ENCODE measurements around the gene TRIOBP. TPM values are rescaled to one million over a fixed set of nuclear protein-coding genes. Genes with fewer than 3 reads are reported as not detected.

Gene TRIOBP
- total and polyA plus RNA-seq, 2 of the 13 experiments (the other 11 are each of a cell fraction or from before 2014, with no cell fraction given) = 6.1 to 15.4 TPM

- TF ChIP-seq JARID2 (CRISPR knock-in tag; IDR thresholded peaks at IDR 0.05; ENCODE audit: insufficient replicate concordance) (peak; percentile 57), SIX1 (CRISPR knock-in tag; IDR thresholded peaks at IDR 0.05; ENCODE audit: borderline replicate concordance) (no peak), ISX (CRISPR knock-in tag; conservative IDR thresholded peaks at IDR 0.05) (0 out of 2 replicates have a peak, but pooled peaks have one; percentile 32), ZNF343 (CRISPR knock-in tag; IDR thresholded peaks at IDR 0.05) (no peak; the same call in 1 of the 2 replicates), ZNF619 (CRISPR knock-in tag; IDR thresholded peaks at IDR 0.05) (no peak; the same call in 1 of the 2 replicates), NCOA5 (CRISPR knock-in tag; IDR thresholded peaks at IDR 0.05) (no peak), FOXP1 (IDR thresholded peaks at IDR 0.05) (no peak), FOXP1 (CRISPR knock-in tag; IDR thresholded peaks at IDR 0.05) (0 out of 2 replicates have a peak, but pooled peaks have one; percentile 25), ETS1 (CRISPR knock-in tag; IDR thresholded peaks at IDR 0.05) (no peak), CREB3 (CRISPR knock-in tag; IDR thresholded peaks at IDR 0.05) (no peak), RBFOX2 (IDR thresholded peaks at IDR 0.05; ENCODE audit: low read depth, low read length) (peak; percentile 83), KDM1A (CRISPR knock-in tag; IDR thresholded peaks at IDR 0.05) (0 out of 2 replicates have a peak, but pooled peaks have one; percentile 10), GTF3A (CRISPR knock-in tag; conservative IDR thresholded peaks at IDR 0.05) (0 out of 2 replicates have a peak, but pooled peaks have one; percentile 47), MEIS1 (CRISPR knock-in tag; IDR thresholded peaks at IDR 0.05; ENCODE audit: borderline replicate concordance) (0 out of 2 replicates have a peak, but pooled peaks have one; percentile 33), BATF2 (CRISPR knock-in tag; IDR thresholded peaks at IDR 0.05) (no peak), ARID2 (CRISPR knock-in tag; IDR thresholded peaks at IDR 0.05; ENCODE audit: borderline replicate concordance) (peak; percentile 31; the same call in 1 of the 2 replicates), ZFY (CRISPR knock-in tag; IDR thresholded peaks at IDR 0.05) (peak; percentile 98), SMAD1 (CRISPR knock-in tag; IDR thresholded peaks at IDR 0.05; ENCODE audit: borderline replicate concordance, low read depth) (peak; percentile 62; the same call in 1 of the 2 replicates), SALL2 (CRISPR knock-in tag; IDR thresholded peaks at IDR 0.05) (peak; percentile 90), RXRB (CRISPR knock-in tag; IDR thresholded peaks at IDR 0.05; ENCODE audit: borderline replicate concordance) (peak; percentile 83; the same call in 1 of the 2 replicates), MLXIP (CRISPR knock-in tag; IDR thresholded peaks at IDR 0.05; ENCODE audit: borderline replicate concordance) (0 out of 2 replicates have a peak, but pooled peaks have one; percentile 38), PBX2 (CRISPR knock-in tag; IDR thresholded peaks at IDR 0.05) (no peak)
Measured at GRCh38 chr22:37686002-37686982, 10.6 kb upstream of the TRIOBP start, which contains the start of gene NOL12 (continued).
